Activated CD8-positive, alpha-beta memory T cell treated with anti-CD3 and anti-CD28 coated beads, Interleukin-2, amount 50 U/mL, for 24 hours (primary cell): ENCODE data around the gene GUCY2C.

ENCODE experiments used
- DNase-seq: peaks from one replicate; pipeline ENCODE4 v3.0.0-alpha.2; 2020; ENCODE audit errors: extremely low read depth

The GUCY2C gene

GRCh38 chr12:14628771-14629170, 67.6 kb downstream of the GUCY2C start:
- no peak for DNase-seq

- DNase-seq: no peak
These were observed 74.6 kb downstream of the GUCY2C start for GRCh38 chr12:14621826-14622225.

GRCh38 chr12:14619741-14620501, 76.5 kb downstream of the GUCY2C start:
- no peak for DNase-seq

GRCh38 chr12:14618983-14619382, 77.4 kb downstream of the GUCY2C start:
- DNase-seq: no peak

GRCh38 chr12:14614704-14615121, 81.7 kb downstream of the GUCY2C start:
- no peak for DNase-seq

GRCh38 chr12:14613718-14614117, 82.7 kb downstream of the GUCY2C start:
- DNase-seq: no peak

GRCh38 chr12:14612898-14613445, 83.4 kb downstream of the GUCY2C start:
- DNase-seq: no peak

GRCh38 chr12:14612250-14612649, 84.1 kb downstream of the GUCY2C start:
- DNase-seq: no peak

- no peak for DNase-seq
These were observed 84.7 kb downstream of the GUCY2C start for GRCh38 chr12:14611640-14612203.

- DNase-seq: no peak
These were observed 88.8 kb downstream of the GUCY2C start for GRCh38 chr12:14607568-14607967.

- no peak for DNase-seq
These were observed 90.9 kb downstream of the GUCY2C start for GRCh38 chr12:14605401-14605989.

GRCh38 chr12:14601692-14602478, 94.5 kb downstream of the GUCY2C start:
- DNase-seq: no peak

GRCh38 chr12:14597480-14597879, 98.9 kb downstream of the GUCY2C start:
- no peak for DNase-seq

GRCh38 chr12:14591719-14592118, 104.7 kb downstream of the GUCY2C start:
- DNase-seq: no peak

- DNase-seq: no peak
These were observed 107.0 kb downstream of the GUCY2C start for GRCh38 chr12:14589169-14590004.

- no peak for DNase-seq
These were observed 107.8 kb downstream of the GUCY2C start for GRCh38 chr12:14588571-14588970.

- no peak for DNase-seq
These were observed 117.8 kb downstream of the GUCY2C start for GRCh38 chr12:14578646-14579045.

- DNase-seq: no peak
These were observed 119.1 kb downstream of the GUCY2C start for GRCh38 chr12:14577344-14577743.

GRCh38 chr12:14576896-14577295, 119.5 kb downstream of the GUCY2C start:
- DNase-seq: no peak

GRCh38 chr12:14575585-14575984, 120.8 kb downstream of the GUCY2C start:
- DNase-seq: no peak

- DNase-seq: no peak
These were observed 123.3 kb downstream of the GUCY2C start for GRCh38 chr12:14573118-14573517.
